Measurements from ENCODE around the gene LYST. TPM values are rescaled to one million over a fixed set of nuclear protein-coding genes. Genes with fewer than 3 reads are reported as not detected.
A peak's percentile ranks its signal among the peaks of the same experiment; 100 is the strongest.
"Not testable (repeated sequence)": the region's sequence is repeated elsewhere in the genome, so short reads cannot be mapped to it uniquely, and the experiment has no call there.

The LYST gene, protein sequence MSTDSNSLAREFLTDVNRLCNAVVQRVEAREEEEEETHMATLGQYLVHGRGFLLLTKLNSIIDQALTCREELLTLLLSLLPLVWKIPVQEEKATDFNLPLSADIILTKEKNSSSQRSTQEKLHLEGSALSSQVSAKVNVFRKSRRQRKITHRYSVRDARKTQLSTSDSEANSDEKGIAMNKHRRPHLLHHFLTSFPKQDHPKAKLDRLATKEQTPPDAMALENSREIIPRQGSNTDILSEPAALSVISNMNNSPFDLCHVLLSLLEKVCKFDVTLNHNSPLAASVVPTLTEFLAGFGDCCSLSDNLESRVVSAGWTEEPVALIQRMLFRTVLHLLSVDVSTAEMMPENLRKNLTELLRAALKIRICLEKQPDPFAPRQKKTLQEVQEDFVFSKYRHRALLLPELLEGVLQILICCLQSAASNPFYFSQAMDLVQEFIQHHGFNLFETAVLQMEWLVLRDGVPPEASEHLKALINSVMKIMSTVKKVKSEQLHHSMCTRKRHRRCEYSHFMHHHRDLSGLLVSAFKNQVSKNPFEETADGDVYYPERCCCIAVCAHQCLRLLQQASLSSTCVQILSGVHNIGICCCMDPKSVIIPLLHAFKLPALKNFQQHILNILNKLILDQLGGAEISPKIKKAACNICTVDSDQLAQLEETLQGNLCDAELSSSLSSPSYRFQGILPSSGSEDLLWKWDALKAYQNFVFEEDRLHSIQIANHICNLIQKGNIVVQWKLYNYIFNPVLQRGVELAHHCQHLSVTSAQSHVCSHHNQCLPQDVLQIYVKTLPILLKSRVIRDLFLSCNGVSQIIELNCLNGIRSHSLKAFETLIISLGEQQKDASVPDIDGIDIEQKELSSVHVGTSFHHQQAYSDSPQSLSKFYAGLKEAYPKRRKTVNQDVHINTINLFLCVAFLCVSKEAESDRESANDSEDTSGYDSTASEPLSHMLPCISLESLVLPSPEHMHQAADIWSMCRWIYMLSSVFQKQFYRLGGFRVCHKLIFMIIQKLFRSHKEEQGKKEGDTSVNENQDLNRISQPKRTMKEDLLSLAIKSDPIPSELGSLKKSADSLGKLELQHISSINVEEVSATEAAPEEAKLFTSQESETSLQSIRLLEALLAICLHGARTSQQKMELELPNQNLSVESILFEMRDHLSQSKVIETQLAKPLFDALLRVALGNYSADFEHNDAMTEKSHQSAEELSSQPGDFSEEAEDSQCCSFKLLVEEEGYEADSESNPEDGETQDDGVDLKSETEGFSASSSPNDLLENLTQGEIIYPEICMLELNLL (N-terminal part only)
- total RNA-seq (2014; rRNA removed; shearing (Covaris generic)) (4.0 and 10.0 TPM in 2 replicates), total RNA-seq (2022) (8.2 and 8.3 TPM in 2 replicates), Bru-seq, nascent RNA (percentile 49 among the genes with signal in this experiment), BruChase-seq, experiment 1, labeled RNA remaining after a 6-hour chase (percentile 47 among the genes with signal in this experiment), BruChase-seq, experiment 2, labeled RNA remaining after a 2-hour chase (percentile 51 among the genes with signal in this experiment)
- long read RNA-seq, partial matches to known transcripts = 3 of 7 reads
- long read RNA-seq, other reads (novel, unspliced or antisense) = 3 of 7 reads

- intact Hi-C loops (cut with micrococcal nuclease; ENCODE audit: unreplicated experiment) = loop anchor here (1.0 to 10.0 kb wide), 5 partner anchors 81 to 928 kb away; partner anchors contain the start of genes B3GALNT2, ERO1B and MTR
- CTCF ChIA-PET (ENCODE audit: unreplicated experiment) = interaction anchor here (1.4 kb wide), 1 partner anchor 362 kb away, joined by 3 read pairs; the partner anchor contains the start of gene B3GALNT2
These were observed at the start of gene LYST for GRCh38 chr1:235866205-235866912. TSS of gene LYST (minus strand) at chr1:235866906. CDS start at chr1:235830417, 36,489 bp downstream.

GRCh38 chr1:235915489-235915888 lies 48.8 kb upstream of the LYST start:
- H3K36me3 ChIP-seq (ENCODE audit: insufficient read depth, low read length); intact Hi-C loops (cut with micrococcal nuclease; ENCODE audit: unreplicated experiment); BruUV-seq (replicated peaks); H4K20me1 ChIP-seq (ENCODE audit: insufficient read depth, low read length); H3K4me1 ChIP-seq (ENCODE audit: insufficient read depth, low read length, poor library complexity, severe bottlenecking); POLR2A ChIA-PET; H3K9me2 ChIP-seq (ENCODE audit: insufficient read depth, low read length); DNase-seq (ENCODE audit: low spot score); H3K9me3 ChIP-seq (ENCODE audit: low read length); H3K79me2 ChIP-seq (ENCODE audit: insufficient read depth, low read depth, low read length); H3K4me2 ChIP-seq (ENCODE audit: low read length); CTCF ChIA-PET (ENCODE audit: unreplicated experiment); H3K27ac ChIP-seq (ENCODE audit: low read depth, low read length, poor library complexity, severe bottlenecking); H2AFZ ChIP-seq (ENCODE audit: low read length); H3K4me3 ChIP-seq (ENCODE audit: low read depth, low read length, poor library complexity, severe bottlenecking): not testable (repeated sequence)

More at GRCh38 chr1:235866205-235866912, at the start of gene LYST:
- Histone ChIP-seq H3K4me3 (ENCODE audit: low read depth, low read length, poor library complexity, severe bottlenecking) (peak within 1 kb of the TSS; percentile 78), H3K9me3 (ENCODE audit: low read length) (no peaks in the 10 kb centered on the region), H4K20me1 (ENCODE audit: insufficient read depth, low read length) (no peaks in the 10 kb centered on the region), H3K79me2 (ENCODE audit: insufficient read depth, low read depth, low read length) (no peaks in the 10 kb centered on the region), H3K36me3 (ENCODE audit: insufficient read depth, low read length) (no peaks in the 10 kb centered on the region), H2AFZ (ENCODE audit: low read length) (peak within 1 kb of the TSS; percentile 89), H3K4me2 (ENCODE audit: low read length) (peak within 1 kb of the TSS; percentile 91), H3K4me1 (ENCODE audit: insufficient read depth, low read length, poor library complexity, severe bottlenecking) (peaks cover 21% of the 10 kb centered on the region), H3K9me2 (ENCODE audit: insufficient read depth, low read length) (no peaks in the 10 kb centered on the region), H3K27ac (ENCODE audit: low read depth, low read length, poor library complexity, severe bottlenecking) (peak within 1 kb of the TSS; percentile 82)
- POLR2A ChIA-PET = interaction anchor here (1.1 to 1.6 kb wide), 6 partner anchors 9 to 362 kb away, joined by 3 to 7 read pairs (median 4); partner anchors contain the start of gene B3GALNT2
- DNase-seq (ENCODE audit: low spot score) = peak; percentile 63
- TF ChIP-seq, protein P1, sequence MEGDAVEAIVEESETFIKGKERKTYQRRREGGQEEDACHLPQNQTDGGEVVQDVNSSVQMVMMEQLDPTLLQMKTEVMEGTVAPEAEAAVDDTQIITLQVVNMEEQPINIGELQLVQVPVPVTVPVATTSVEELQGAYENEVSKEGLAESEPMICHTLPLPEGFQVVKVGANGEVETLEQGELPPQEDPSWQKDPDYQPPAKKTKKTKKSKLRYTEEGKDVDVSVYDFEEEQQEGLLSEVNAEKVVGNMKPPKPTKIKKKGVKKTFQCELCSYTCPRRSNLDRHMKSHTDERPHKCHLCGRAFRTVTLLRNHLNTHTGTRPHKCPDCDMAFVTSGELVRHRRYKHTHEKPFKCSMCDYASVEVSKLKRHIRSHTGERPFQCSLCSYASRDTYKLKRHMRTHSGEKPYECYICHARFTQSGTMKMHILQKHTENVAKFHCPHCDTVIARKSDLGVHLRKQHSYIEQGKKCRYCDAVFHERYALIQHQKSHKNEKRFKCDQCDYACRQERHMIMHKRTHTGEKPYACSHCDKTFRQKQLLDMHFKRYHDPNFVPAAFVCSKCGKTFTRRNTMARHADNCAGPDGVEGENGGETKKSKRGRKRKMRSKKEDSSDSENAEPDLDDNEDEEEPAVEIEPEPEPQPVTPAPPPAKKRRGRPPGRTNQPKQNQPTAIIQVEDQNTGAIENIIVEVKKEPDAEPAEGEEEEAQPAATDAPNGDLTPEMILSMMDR (conservative IDR thresholded peaks at IDR 0.05; ENCODE audit: low read length) = peak; percentile 61; the same call in 1 of the 2 replicates
- no peak for TF ChIP-seq EZH2phosphoT487 (IDR thresholded peaks at IDR 0.05; ENCODE audit: borderline replicate concordance, low read depth, low read length)
- no TSS peak for BruUV-seq (replicated peaks)

Data from OCI-LY7 (cell line).